ENCODE measurements around the gene VSTM2A.

GRCh38 chr7:54538122-54538521 is 4.1 kb upstream of the VSTM2A start:
- TF ChIP-seq POLR2A (IDR thresholded peaks at IDR 0.05; ENCODE audit: low read length) (no peak), CHD2 (IDR thresholded peaks at IDR 0.05; ENCODE audit: low read length, partially characterized antibody) (no peak)
